AG04449 (cell line): ENCODE measurements around the gene TASP1.

ENCODE experiments used
- CTCF ChIA-PET: fragments of 350-600 bp; formaldehyde crosslinking; extraction: SDS; loops from one replicate; lab custom pipeline; 2021; ENCODE audit warnings: antibody characterized with exemption; lab: Yijun Ruan, JAX
- POLR2A ChIA-PET: fragments of 400-600, 350-600 bp; formaldehyde crosslinking; extraction: SDS; loops from one replicate; lab custom pipeline; 2020; ENCODE audit warnings: antibody characterized with exemption, inconsistent platforms; lab: Yijun Ruan, JAX
- DNase-seq: peaks from one replicate; pipeline ENCODE4 v3.0.0-alpha.2; 2010; ENCODE audit warnings: low read depth, low spot score
- H3K4me3 ChIP-seq: 2 replicates; pipeline ENCODE4 v1.5.1; 2011; ENCODE audit warnings: low read depth, mild to moderate bottlenecking, control low read depth, low read length
- CTCF ChIP-seq: IDR thresholded peaks from one replicate; pipeline ENCODE4 v1.5.1; 2011; ENCODE audit warnings: mild to moderate bottlenecking, moderate library complexity, low read length, control low read depth, inconsistent platforms; ENCODE audit not compliant: insufficient read depth; ENCODE audit errors: missing control alignments

Gene TASP1

GRCh38 chr20:13428684-13429083 lies 210.0 kb downstream of the TASP1 start:
- POLR2A ChIA-PET = no interaction called here

GRCh38 chr20:13426870-13427269 lies 211.9 kb downstream of the TASP1 start:
- ChIA-PET CTCF (interaction anchor here (0.9 to 1.6 kb wide), 4 partner anchors 9 to 308 kb away, joined by 3 to 4 read pairs (median 4); no protein-coding TSS in a partner anchor), POLR2A (no interaction called here)
- no peak for TF ChIP-seq CTCF

More at GRCh38 chr20:13428684-13429083, 210.0 kb downstream of the TASP1 start:
- CTCF ChIA-PET = interaction anchor here (0.6 to 1.0 kb wide), 3 partner anchors 17 to 343 kb away, joined by 3 read pairs; no protein-coding TSS in a partner anchor
- H3K4me3 ChIP-seq = no peak overlapping the region
- DNase-seq = no peak
- no peak for TF ChIP-seq CTCF

DNA sequence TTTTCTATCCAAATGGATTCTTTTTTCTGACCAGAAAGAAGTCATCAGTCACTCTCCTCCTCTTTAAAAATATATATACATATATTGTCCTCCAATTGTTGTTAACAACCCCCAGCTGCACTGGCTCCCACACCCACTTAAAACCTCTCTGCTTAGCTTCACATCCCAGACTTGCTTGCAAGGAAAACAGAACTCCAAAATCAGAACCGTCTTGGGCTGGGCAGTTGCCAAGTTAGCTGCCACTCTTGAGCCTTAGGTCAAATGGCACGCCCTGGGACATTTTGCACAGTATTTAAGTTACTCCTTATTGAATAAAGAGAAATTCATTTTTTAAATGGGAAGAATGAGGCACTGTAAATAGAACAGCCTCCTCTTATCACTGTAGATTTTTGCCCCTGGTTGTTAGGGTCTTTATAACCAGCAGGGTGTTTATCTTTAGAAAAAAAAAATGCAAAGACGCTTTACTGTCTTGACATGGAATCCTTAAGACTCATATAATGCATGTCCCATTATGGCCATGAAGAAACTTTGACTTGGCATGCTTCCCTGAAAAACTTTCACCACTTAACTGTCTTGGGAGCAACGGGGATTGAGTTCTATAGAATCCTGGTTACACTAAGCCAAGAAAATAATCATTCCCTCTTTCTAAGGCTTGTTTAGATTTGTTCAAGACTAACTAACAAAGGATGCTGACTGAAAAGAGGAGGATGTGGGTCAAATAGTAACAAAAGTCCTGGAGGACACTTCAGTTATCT lies 213.2 kb downstream of the TASP1 start:
- no peak for DNase-seq
- no peak overlapping the region for H3K4me3 ChIP-seq
- CTCF ChIA-PET = interaction anchor here (1.6 kb wide), 1 partner anchor 33 kb away, joined by 3 read pairs; no protein-coding TSS in a partner anchor
- no peak for TF ChIP-seq CTCF
- POLR2A ChIA-PET = no interaction called here

More at GRCh38 chr20:13426870-13427269, 211.9 kb downstream of the TASP1 start:
- no peak overlapping the region for H3K4me3 ChIP-seq
- no peak for DNase-seq

DNA sequence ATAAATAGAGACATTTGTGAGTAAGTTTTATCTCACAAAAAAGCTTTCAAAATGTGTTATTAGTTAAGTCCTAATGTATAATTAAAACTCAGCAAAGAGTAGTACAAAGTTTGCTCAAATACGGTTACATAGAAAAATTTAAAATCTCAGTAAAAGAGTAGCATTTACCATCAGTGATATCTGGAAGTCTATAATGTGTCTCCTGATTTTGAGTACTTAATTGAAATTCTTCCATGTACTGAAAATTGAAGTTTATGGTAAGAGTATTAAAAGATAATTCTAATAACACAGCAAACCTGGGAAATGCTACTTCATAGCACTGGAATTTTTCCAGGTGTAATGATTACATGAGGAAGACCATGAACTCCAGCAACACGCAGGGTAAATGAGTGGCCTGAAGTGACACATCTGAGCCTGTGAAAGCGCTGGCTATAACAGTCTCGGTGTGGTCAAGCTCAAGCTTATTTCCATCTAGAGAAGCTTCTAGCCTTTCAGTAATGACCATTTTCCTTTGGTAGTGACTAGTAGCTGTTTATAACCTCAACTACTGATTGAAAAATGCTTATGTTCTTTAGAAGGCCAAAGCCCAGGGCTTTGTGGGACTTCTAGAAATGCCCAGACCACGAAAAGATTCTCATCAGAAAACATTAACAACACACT lies 214.4 kb downstream of the TASP1 start:
- no peak for DNase-seq
- ChIA-PET POLR2A (no interaction called here), CTCF (no interaction called here)
- H3K4me3 ChIP-seq = no peak overlapping the region
- TF ChIP-seq CTCF = no peak

DNA sequence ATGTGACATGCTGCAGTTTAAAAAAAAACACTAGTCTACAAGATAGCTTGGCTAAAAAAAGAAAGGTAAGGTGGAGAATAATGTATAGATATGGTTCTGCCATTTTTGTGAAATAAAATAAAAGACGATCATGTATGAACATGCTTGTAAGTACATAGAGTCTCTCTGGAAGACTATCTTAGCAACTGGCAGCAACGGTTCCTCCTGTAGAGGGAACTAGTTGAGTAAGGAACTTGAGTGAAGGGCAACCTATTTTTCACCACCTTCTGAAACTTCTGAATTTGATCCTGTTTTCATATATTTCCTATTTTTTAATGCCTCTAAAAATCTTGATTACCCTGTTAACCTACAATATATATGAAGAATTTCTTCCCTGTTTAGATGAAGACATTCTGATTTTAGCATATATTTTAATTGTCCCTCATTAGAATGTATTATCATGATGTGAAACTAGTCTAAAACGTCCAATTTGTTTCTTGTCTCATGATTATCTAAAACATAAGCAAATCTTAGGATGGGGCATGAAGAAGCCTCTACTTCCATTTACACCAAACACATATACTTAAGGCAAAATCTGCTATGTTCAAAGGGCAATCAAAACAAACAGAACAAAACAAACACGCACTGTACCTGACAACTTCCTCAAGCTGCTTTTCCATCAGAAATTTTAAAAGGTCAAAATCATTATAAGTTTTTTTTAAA lies 215.1 kb downstream of the TASP1 start:
- H3K4me3 ChIP-seq = no peak overlapping the region
- no peak for TF ChIP-seq CTCF

More for the DNA sequence above, 215.1 kb downstream of the TASP1 start:
- CTCF ChIA-PET = interaction anchor here (1.8 kb wide), 1 partner anchor 123 kb away, joined by 6 read pairs; no protein-coding TSS in a partner anchor
- DNase-seq = no peak
- POLR2A ChIA-PET = no interaction called here
